Heart right ventricle (tissue), 16 donors: Measurements from ENCODE around the gene JDP2. TPM values are rescaled to one million over a fixed set of nuclear protein-coding genes. Genes with fewer than 3 reads are reported as not detected.
A peak's percentile ranks its signal among the peaks of the same experiment; 100 is the strongest.

Source experiments
- ATAC-seq, 8 donors: fragments of 200-7000 bp; cut with Tn5 transposase; one replicate each; pipeline ENCODE4 v1.9.1; 2020; ENCODE audit warnings: mild to moderate bottlenecking in 8 of 8, moderate library complexity in 8 of 8, moderate number of reproducible peaks in 1 of 8
- DNase-seq, 2 donors: peaks; one replicate each; pipeline ENCODE4 v3.0.0-alpha.2; 2020
- H3K27ac ChIP-seq, 10 donors: fragments of 200-600 bp; sonication (generic) in 2 of 10; one replicate each; pipeline versions ENCODE4 v1.5.0 to v1.8.0; 2020 to 2022; ENCODE audit warnings: mild to moderate bottlenecking in 3 of 10
- H3K27me3 ChIP-seq, 7 donors: fragments of 200-600 bp; one replicate each; pipeline ENCODE4 v1.8.0; 2021 to 2022; ENCODE audit warnings: mild to moderate bottlenecking in 2 of 7
- H3K36me3 ChIP-seq, 9 donors: fragments of 200-600 bp; sonication (generic) in 1 of 9; one replicate each; pipeline versions ENCODE4 v1.5.0 to v1.8.0; 2020 to 2022; ENCODE audit warnings: mild to moderate bottlenecking in 2 of 9
- H3K4me1 ChIP-seq, 9 donors: fragments of 200-600 bp; sonication (generic) in 1 of 9; one replicate each; pipeline versions ENCODE4 v1.5.0 to v1.8.0; 2020 to 2022; ENCODE audit warnings: mild to moderate bottlenecking in 4 of 9
- H3K4me3 ChIP-seq, 10 donors: fragments of 200-600 bp; sonication (generic) in 2 of 10; one replicate each; pipeline versions ENCODE4 v1.5.0 to v1.8.0; 2020 to 2022; ENCODE audit warnings: mild to moderate bottlenecking in 7 of 10, moderate library complexity in 2 of 10
- H3K9me3 ChIP-seq, 11 donors: fragments of 200-600 bp in 10 of 11; sonication (generic) in 2 of 11; one replicate each; pipeline versions ENCODE4 v1.5.0 to v1.8.0; 2013 to 2022; ENCODE audit warnings: mild to moderate bottlenecking in 2 of 11, control low read depth in 1 of 11, moderate library complexity in 1 of 11
- CTCF ChIP-seq, 9 donors: fragments of 200-600 bp; sonication (generic) in 2 of 9; IDR thresholded peaks; one replicate each; pipeline versions ENCODE4 v1.5.0 to v1.8.0; 2021 to 2022; ENCODE audit warnings: antibody characterized with exemption in 9 of 9, mild to moderate bottlenecking in 5 of 9, moderate library complexity in 1 of 9
- WGBS, 2 donors: extraction: QIAGEN DNeasy Blood & Tissue Kit; methylation state at CpG; one replicate each; pipeline ENCODE4 v1.1.7; 2013; ENCODE audit warnings: inconsistent platforms in 1 of 2; 5-methylcytosine and 5-hydroxymethylcytosine counted together
- intact Hi-C, 10 donors: fragments of 100-400 bp; cut with DNase I; formaldehyde crosslinking; loops; one replicate each; pipeline versions ENCODE4 v1.11.1 to v1.14.2; 2022
- polyA plus RNA-seq, 2 donors: library from polyadenylated mRNA; stranded (reverse); fragments of 200-250 nt; gene quantifications; one replicate each; pipeline ENCODE4 v1.2.3, GENCODE V29; 2013
- total RNA-seq, 10 donors: library from RNA; stranded (reverse); fragmentation: NEBNext Ultra II Directional in 3 of 10; extraction: Animal tissue kit (Norgen Biotek cat#: 25700) in 3 of 10; gene quantifications; one replicate each; pipeline versions ENCODE4 v1.2.1 to v1.2.4, GENCODE V29; 2021 to 2023
- donor health status: Arrhythmogenic right ventricular cardiomyopathy.
- donor health status: ischemic (EF 13 %, LVEDD 7.1; RV severe dilation, severe dysfunction).
- donor health status: healthy with polysubstance abuse.
- donor health status: DM: no; HTN: yes; CAD: no.
- donor health status: DM: no; HTN: no; CAD: no.
- donor health status: ischemic (EF 25% LVEDD 6.9; RV normal size, moderate dysfunction).
- donor health status: ischemic (EF 25% LVEDD 5.7; RV mildly dilated, moderate dysfunction).
- donor health status: healthy.
- donor health status: DM: yes; HTN: yes; CAD: no.
- donor health status: Ischemic cardiomyopathy.
- donor health status: ischemic (EF 35%, LVEDD 5.7; RV mildly dilated, moderate dysfunction).
- donor health status: nonischemic (EF 11% LVEDD 7.7; RV severe dilation, severe dysfunction).
- donor health status: DM: yes; HTN: yes; CAD: no.
- donor health status: PGD.
- donor health status: ischemic (EF 29% LVEDD 5.4; RV normal size, mild dysfunction).
- donor health status: nonischemic (EF 23%, LVEDD 6.1; RV moderate dilation, normal function).

The JDP2 gene
- total and polyA plus RNA-seq, 12 donors = 12.3 to 44.0 (median 17.3) TPM

GRCh38 chr14:75443203-75443969 lies 15.6 kb downstream of the JDP2 start:
- H3K4me3 ChIP-seq = no peak overlapping the region
- no peaks in the 10 kb centered on the region for H3K9me3 ChIP-seq
- DNase-seq (no peak), ATAC-seq (peak in 1 of 8 donors; percentile 43)
- H3K4me1 ChIP-seq = peaks cover 3 to 63% (median 47%) of the 10 kb centered on the region in 9 donors
- no peaks in the 10 kb centered on the region for H3K27me3 ChIP-seq
- peaks cover 0 to 77% (median 20%) of the 10 kb centered on the region in 9 donors for H3K36me3 ChIP-seq
- H3K27ac ChIP-seq = peak overlapping the region in 8 of 10 donors; percentile 17 to 75 (median 52)
- TF ChIP-seq CTCF (IDR thresholded peaks at IDR 0.05) = no peak
- intact Hi-C loops = no loop called here
- WGBS, 2 donors = 63 to 67% methylated on average over 7 of the region's 7 CpGs

GRCh38 chr14:75445236-75445635 lies 17.4 kb downstream of the JDP2 start:
- WGBS, 2 donors = 95 to 99% methylated on average over 6 of the region's 6 CpGs
- Histone ChIP-seq H3K9me3 (no peaks in the 10 kb centered on the region), H3K27ac (peak overlapping the region in 1 of 10 donors; percentile 27), H3K36me3 (peaks cover 0 to 65% (median 2%) of the 10 kb centered on the region in 9 donors), H3K4me3 (no peak overlapping the region), H3K4me1 (peaks cover 10 to 75% (median 64%) of the 10 kb centered on the region in 9 donors), H3K27me3 (no peaks in the 10 kb centered on the region)
- TF ChIP-seq CTCF (IDR thresholded peaks at IDR 0.05) = no peak
- DNase-seq (no peak), ATAC-seq (no peak)
- intact Hi-C loops = no loop called here

GRCh38 chr14:75445963-75446362 lies 18.1 kb downstream of the JDP2 start:
- no peaks in the 10 kb centered on the region for H3K27me3 ChIP-seq
- 84 to 90% methylated on average over 3 of the region's 3 CpGs for WGBS, 2 donors
- peaks cover 11 to 74% (median 66%) of the 10 kb centered on the region in 9 donors for H3K4me1 ChIP-seq
- H3K36me3 ChIP-seq = peaks cover 0 to 61% (median 0%) of the 10 kb centered on the region in 9 donors
- no peak overlapping the region for H3K4me3 ChIP-seq
- no peaks in the 10 kb centered on the region for H3K9me3 ChIP-seq
- intact Hi-C loops = no loop called here
- TF ChIP-seq CTCF (IDR thresholded peaks at IDR 0.05) = no peak
- H3K27ac ChIP-seq = no peak overlapping the region
- no peak for DNase-seq
- no peak for ATAC-seq

GRCh38 chr14:75446447-75446846 lies 18.6 kb downstream of the JDP2 start:
- Histone ChIP-seq H3K27ac (no peak overlapping the region), H3K4me3 (no peak overlapping the region), H3K4me1 (peaks cover 11 to 74% (median 62%) of the 10 kb centered on the region in 9 donors), H3K27me3 (no peaks in the 10 kb centered on the region), H3K36me3 (peaks cover 0 to 57% (median 0%) of the 10 kb centered on the region in 9 donors), H3K9me3 (no peaks in the 10 kb centered on the region)
- TF ChIP-seq CTCF (IDR thresholded peaks at IDR 0.05) = no peak
- intact Hi-C loops = no loop called here
- DNase-seq = no peak
- no peak for ATAC-seq
